GM21447 (cell line): ENCODE results near the gene FAF1.
"Not testable (repeated sequence)": the region's sequence is repeated elsewhere in the genome, so short reads cannot be mapped to it uniquely, and the experiment has no call there.

ENCODE experiments used
- ATAC-seq: cut with Tn5 transposase; IDR thresholded peaks from one replicate; pipeline ENCODE4 v1.9.1; 2021; ENCODE audit not compliant: unreplicated experiment

FAF1 gene

GRCh38 chr1:50913954-50914353, 46.1 kb downstream of the FAF1 start:
- ATAC-seq = no peak

- not testable (repeated sequence) for ATAC-seq
These were observed 49.7 kb downstream of the FAF1 start for GRCh38 chr1:50910356-50910755.

- not testable (repeated sequence) for ATAC-seq
These were observed 52.5 kb downstream of the FAF1 start for GRCh38 chr1:50907610-50908009.

- not testable (repeated sequence) for ATAC-seq
These were observed 54.0 kb downstream of the FAF1 start for GRCh38 chr1:50906050-50906449.

- ATAC-seq = no peak
These were observed 57.6 kb downstream of the FAF1 start for GRCh38 chr1:50902419-50902818.

- no peak for ATAC-seq
These were observed 58.2 kb downstream of the FAF1 start for GRCh38 chr1:50901872-50902271.

GRCh38 chr1:50898773-50899172, 61.3 kb downstream of the FAF1 start:
- ATAC-seq = no peak

- no peak for ATAC-seq
These were observed 65.7 kb downstream of the FAF1 start for GRCh38 chr1:50894340-50894739.

- ATAC-seq = no peak
These were observed 66.6 kb downstream of the FAF1 start for GRCh38 chr1:50893466-50893865.

- not testable (repeated sequence) for ATAC-seq
These were observed 72.5 kb downstream of the FAF1 start for GRCh38 chr1:50887555-50887954.

GRCh38 chr1:50880373-50880772, 79.7 kb downstream of the FAF1 start:
- no peak for ATAC-seq

GRCh38 chr1:50879137-50879536, 80.9 kb downstream of the FAF1 start:
- ATAC-seq = no peak

- ATAC-seq = no peak
These were observed 81.6 kb downstream of the FAF1 start for GRCh38 chr1:50878434-50878833.

- ATAC-seq = no peak
These were observed 82.4 kb downstream of the FAF1 start for GRCh38 chr1:50877641-50878040.

- ATAC-seq = peak; percentile 96
These were observed 86.4 kb downstream of the FAF1 start for GRCh38 chr1:50873458-50874187.

- ATAC-seq = not testable (repeated sequence)
These were observed 95.2 kb downstream of the FAF1 start for GRCh38 chr1:50864845-50865244.

- ATAC-seq = no peak
These were observed 98.3 kb downstream of the FAF1 start for GRCh38 chr1:50861772-50862171.

GRCh38 chr1:50860702-50861101, 99.4 kb downstream of the FAF1 start:
- ATAC-seq = no peak

GRCh38 chr1:50860256-50860655, 99.8 kb downstream of the FAF1 start:
- ATAC-seq = no peak

GRCh38 chr1:50859657-50860056, 100.4 kb downstream of the FAF1 start:
- ATAC-seq = no peak

GRCh38 chr1:50858761-50859160, 101.3 kb downstream of the FAF1 start:
- ATAC-seq = no peak

- ATAC-seq = no peak
These were observed 102.4 kb downstream of the FAF1 start for GRCh38 chr1:50857702-50858101.

GRCh38 chr1:50853325-50853724, 106.7 kb downstream of the FAF1 start:
- no peak for ATAC-seq
